Esophagus mucosa (tissue), 1 donor: ENCODE data around the gene TUFM. TPM values are rescaled to one million over a fixed set of nuclear protein-coding genes. Genes with fewer than 3 reads are reported as not detected.

Experiments used
- total RNA-seq: library from RNA; stranded (reverse); gene quantifications from one replicate; pipeline ENCODE4 v1.2.4, GENCODE V29; 2023
- donor health status: DM: yes; HTN: yes; CAD: no.

Gene TUFM
- total RNA-seq, 1 donor from 2014 or later = 137 TPM

Other genes with a start within 250 kb of the TUFM start
- 0.32 TPM for gene SULT1A2, start 249.3 kb downstream of the TUFM start, total RNA-seq
- gene SULT1A1, start 236.3 kb downstream of the TUFM start, total RNA-seq = 4.7 TPM
- gene NPIPB8, start 208.3 kb downstream of the TUFM start, total RNA-seq = 0.24 TPM
- gene EIF3C, start 134.9 kb downstream of the TUFM start, total RNA-seq = 318 TPM
- 0.84 TPM for gene NPIPB9, start 94.6 kb downstream of the TUFM start, total RNA-seq
- gene ATXN2L, start 23.3 kb downstream of the TUFM start, total RNA-seq = 67.0 TPM
- gene SH2B1, start 17.5 kb upstream of the TUFM start, total RNA-seq = 15.7 TPM
- 0.48 TPM for gene ATP2A1, start 32.1 kb upstream of the TUFM start, total RNA-seq
- 15.8 TPM for gene RABEP2, start 78.9 kb upstream of the TUFM start, total RNA-seq
- gene CD19, start 85.6 kb upstream of the TUFM start, total RNA-seq = 0.40 TPM
- gene NFATC2IP, start 104.6 kb upstream of the TUFM start, total RNA-seq = 21.3 TPM
- gene SPNS1, start 128.4 kb upstream of the TUFM start, total RNA-seq = 22.5 TPM
- gene LAT, start 138.7 kb upstream of the TUFM start, total RNA-seq = 3.5 TPM